Measurements from ENCODE around the gene SPDYE6. TPM values are rescaled to one million over a fixed set of nuclear protein-coding genes. Genes with fewer than 3 reads are reported as not detected.

SPDYE6 gene
- total and polyA plus RNA-seq, 10 of the 15 experiments (the other 5 are each of a cell fraction or from before 2014, with no cell fraction given) = 0.05 to 2.3 (median 1.00) TPM; not detected in 6

GRCh38 chr7:102320601-102321350, 35.5 kb downstream of the SPDYE6 start (continued):
- TF ChIP-seq BCL3 (IDR thresholded peaks at IDR 0.05; ENCODE audit: borderline replicate concordance, insufficient read depth, low read depth, low read length, poor library complexity, severe bottlenecking) (peak; percentile 99), POLR2A (IDR thresholded peaks at IDR 0.05; ENCODE audit: low read depth, low read length) (peak; percentile 84), TCF3 (IDR thresholded peaks at IDR 0.05; ENCODE audit: borderline replicate concordance, insufficient read depth, low read depth, low read length) (peak; percentile 90)

- TF ChIP-seq SIN3A (IDR thresholded peaks at IDR 0.05; ENCODE audit: low read depth, low read length) (no peak), POLR2A (IDR thresholded peaks at IDR 0.05; ENCODE audit: low read depth, low read length) (0 out of 2 replicates have a peak, but pooled peaks have one; percentile 5)
- Histone ChIP-seq H3K4me1 (ENCODE audit: control insufficient read depth, insufficient read depth, low read length) (no peaks in the 10 kb centered on the region), H4K20me1 (ENCODE audit: control insufficient read depth, insufficient read depth) (no peaks in the 10 kb centered on the region; the same call in 1 of the 2 replicates), H3K27ac (ENCODE audit: control insufficient read depth, insufficient read depth) (no peak overlapping the region), H3K9ac (ENCODE audit: control insufficient read depth, insufficient read depth, low read length) (no peak overlapping the region), H3K4me2 (ENCODE audit: control insufficient read depth, insufficient read depth) (no peak overlapping the region), H3K4me3 (no peak overlapping the region), H3K9me3 (replicated peaks; ENCODE audit: control insufficient read depth, insufficient read depth, low read length) (no peaks in the 10 kb centered on the region), H2AFZ (ENCODE audit: control insufficient read depth, low read depth, low read length) (no peak overlapping the region), H3K27me3 (replicated peaks in 1 of 2; ENCODE audit: control insufficient read depth in 2 of 2, insufficient read depth in 2 of 2, low read length in 1 of 2) (no peaks in the 10 kb centered on the region), H3K36me3 (ENCODE audit: control insufficient read depth in 2 of 2, insufficient read depth in 2 of 2, low read length in 1 of 2) (peaks cover 16 to 24% of the 10 kb centered on the region in 2 experiments), H3K79me2 (ENCODE audit: control insufficient read depth, insufficient read depth, low read length) (no peaks in the 10 kb centered on the region)
- no peak for FAIRE-seq
- RAD21 ChIA-PET (ENCODE audit: unreplicated experiment) = no interaction called here
- intact Hi-C loops (cut with micrococcal nuclease; ENCODE audit: unreplicated experiment) (no loop called here), in situ Hi-C loops (cut with MboI) (no loop called here)
- CTCF ChIA-PET = no interaction called here
- no peak for ATAC-seq
- WGBS (ENCODE audit: insufficient coverage, insufficient replicate concordance, low lambda C conversion rate, missing lambda C conversion rate) = 86% methylated on average over 14 of the region's 14 CpGs
- BruUV-seq (replicated peaks) = no TSS peak
- no peak for DNase-seq (ENCODE audit: low read depth, low spot score)
- POLR2A ChIA-PET = no interaction called here
- SMC1A ChIA-PET (ENCODE audit: uncharacterized antibody, unreplicated experiment) = no interaction called here
Measured at GRCh38 chr7:102320181-102320580, 36.1 kb downstream of the SPDYE6 start.

Data from GM12878 (cell line).